Measurements from ENCODE around the gene TMA7B. TPM values are rescaled to one million over a fixed set of nuclear protein-coding genes. Genes with fewer than 3 reads are reported as not detected.

The TMA7B gene
- total RNA-seq, 1 donor from 2014 or later, result 0.52 TPM

DNA sequence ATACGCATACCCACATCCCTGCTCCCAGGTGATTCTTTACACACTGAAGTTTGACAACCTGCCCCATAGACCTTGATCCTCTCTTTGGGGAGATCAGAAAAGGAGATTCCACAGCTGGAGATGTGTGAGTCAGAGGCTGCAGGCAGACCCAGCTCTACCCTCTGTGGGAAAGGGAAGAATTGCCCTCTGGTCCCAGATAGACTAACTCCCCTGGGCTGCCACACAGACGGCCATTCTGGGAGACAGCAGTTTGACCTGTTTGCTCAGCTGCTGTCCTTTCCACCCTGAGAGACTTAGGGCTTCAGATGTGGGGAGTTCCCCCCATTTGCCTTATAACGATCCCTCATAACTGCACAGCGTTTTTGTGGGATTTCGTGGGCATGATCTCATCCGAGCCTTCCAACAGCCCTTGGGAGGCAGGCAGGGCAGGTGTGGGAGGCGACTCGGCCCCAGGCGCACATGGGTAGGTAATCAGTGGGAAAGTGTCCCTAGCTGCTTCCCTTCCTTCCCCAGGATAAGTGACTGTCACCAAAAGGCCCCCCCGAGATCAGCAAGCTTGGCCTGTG is 48.6 kb downstream of the TMA7B start:
- Histone ChIP-seq H3K9ac (ENCODE audit: low read depth in 1 of 3, low read length in 3 of 3) (no peak overlapping the region), H3K27me3 (ENCODE audit: control insufficient read depth in 3 of 3, insufficient read depth in 3 of 3, low read length in 3 of 3) (peaks cover 32 to 53% (median 48%) of the 10 kb centered on the region in 3 donors), H3K4me1 (ENCODE audit: control insufficient read depth in 3 of 3, insufficient read depth in 3 of 3, low read length in 3 of 3) (no peaks in the 10 kb centered on the region), H3K4me3 (ENCODE audit: low read length in 3 of 3) (no peak overlapping the region), H3K9me3 (ENCODE audit: control insufficient read depth in 3 of 3, low read length in 3 of 3) (no peaks in the 10 kb centered on the region), H3K36me3 (ENCODE audit: control insufficient read depth in 3 of 3, insufficient read depth in 3 of 3, low read length in 3 of 3) (no peaks in the 10 kb centered on the region), H3K27ac (ENCODE audit: low read depth, low read length) (no peak overlapping the region)

DNA sequence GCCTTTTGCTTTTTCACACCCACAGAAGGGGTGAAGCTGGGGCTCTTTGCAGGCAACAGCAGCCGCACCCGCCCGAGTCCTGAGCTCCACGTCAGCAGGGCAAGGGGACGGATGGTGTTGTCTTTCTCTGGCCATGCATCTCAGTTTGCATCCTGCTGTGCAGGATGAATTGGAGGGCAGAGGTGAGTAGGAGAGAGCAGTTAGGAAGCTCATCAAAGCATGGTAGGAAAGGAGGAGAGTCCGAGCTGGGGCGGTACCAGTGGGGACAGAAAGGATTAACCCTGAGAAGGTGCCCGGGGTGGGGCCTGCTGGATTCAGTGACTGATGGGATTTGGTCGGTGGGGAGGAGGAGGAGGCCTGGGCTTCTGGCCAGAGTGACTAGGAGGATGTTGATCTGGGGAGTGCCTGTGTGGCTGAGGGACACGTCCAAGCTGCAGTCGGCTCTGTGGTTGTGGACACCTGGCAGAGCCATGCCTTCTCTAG is 49.1 kb downstream of the TMA7B start:
- Histone ChIP-seq H3K9ac (ENCODE audit: low read depth in 1 of 3, low read length in 3 of 3) (no peak overlapping the region), H3K4me1 (ENCODE audit: control insufficient read depth in 3 of 3, insufficient read depth in 3 of 3, low read length in 3 of 3) (no peaks in the 10 kb centered on the region), H3K27me3 (ENCODE audit: control insufficient read depth in 3 of 3, insufficient read depth in 3 of 3, low read length in 3 of 3) (peaks cover 32 to 53% (median 48%) of the 10 kb centered on the region in 3 donors), H3K27ac (ENCODE audit: low read depth, low read length) (no peak overlapping the region), H3K36me3 (ENCODE audit: control insufficient read depth in 3 of 3, insufficient read depth in 3 of 3, low read length in 3 of 3) (no peaks in the 10 kb centered on the region), H3K9me3 (ENCODE audit: control insufficient read depth in 3 of 3, low read length in 3 of 3) (no peaks in the 10 kb centered on the region), H3K4me3 (ENCODE audit: low read length in 3 of 3) (no peak overlapping the region)

DNA sequence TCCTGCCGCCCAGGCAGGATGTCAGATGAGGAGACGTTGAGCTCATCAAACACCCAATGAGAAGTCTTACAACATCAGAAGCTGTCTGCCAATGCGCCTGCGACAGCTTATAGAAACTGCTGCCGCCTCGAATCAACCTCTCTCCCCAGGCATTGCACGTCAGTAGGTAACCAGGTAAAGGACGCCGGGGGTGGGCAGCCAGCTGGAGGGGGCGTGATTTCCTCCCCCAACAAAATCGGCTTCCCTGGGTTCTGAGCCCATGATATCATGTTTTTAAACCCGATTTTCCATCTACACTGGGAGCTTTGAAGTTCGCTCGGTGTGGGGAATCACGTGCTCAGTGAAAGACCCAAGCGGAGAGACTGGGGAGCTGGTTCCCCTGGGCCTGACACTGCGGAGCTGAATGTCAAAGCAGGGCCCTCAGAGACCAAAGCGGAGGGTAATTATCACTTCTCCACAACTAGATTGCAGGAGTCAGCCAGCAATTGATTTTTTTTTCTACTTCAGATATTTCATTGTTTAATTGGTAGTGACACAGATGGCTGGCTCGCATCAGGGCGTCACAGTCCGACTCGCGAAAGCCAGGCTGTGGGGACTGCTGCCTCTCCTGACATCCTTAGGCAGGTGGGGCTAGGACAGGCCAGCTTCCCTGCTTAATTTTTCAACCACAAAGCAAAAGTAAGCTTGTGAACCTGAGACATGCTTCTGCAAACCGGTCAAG is 49.9 kb downstream of the TMA7B start:
- no peaks in the 10 kb centered on the region for H3K4me1 ChIP-seq (ENCODE audit: control insufficient read depth in 3 of 3, insufficient read depth in 3 of 3, low read length in 3 of 3)
- no peak overlapping the region for H3K4me3 ChIP-seq (ENCODE audit: low read length in 3 of 3)
- no peaks in the 10 kb centered on the region for H3K36me3 ChIP-seq (ENCODE audit: control insufficient read depth in 3 of 3, insufficient read depth in 3 of 3, low read length in 3 of 3)
- peaks cover 29 to 50% (median 44%) of the 10 kb centered on the region in 3 donors for H3K27me3 ChIP-seq (ENCODE audit: control insufficient read depth in 3 of 3, insufficient read depth in 3 of 3, low read length in 3 of 3)
- no peak overlapping the region for H3K9ac ChIP-seq (ENCODE audit: low read depth in 1 of 3, low read length in 3 of 3)
- H3K27ac ChIP-seq (ENCODE audit: low read depth, low read length), result no peak overlapping the region
- no peaks in the 10 kb centered on the region for H3K9me3 ChIP-seq (ENCODE audit: control insufficient read depth in 3 of 3, low read length in 3 of 3)

DNA sequence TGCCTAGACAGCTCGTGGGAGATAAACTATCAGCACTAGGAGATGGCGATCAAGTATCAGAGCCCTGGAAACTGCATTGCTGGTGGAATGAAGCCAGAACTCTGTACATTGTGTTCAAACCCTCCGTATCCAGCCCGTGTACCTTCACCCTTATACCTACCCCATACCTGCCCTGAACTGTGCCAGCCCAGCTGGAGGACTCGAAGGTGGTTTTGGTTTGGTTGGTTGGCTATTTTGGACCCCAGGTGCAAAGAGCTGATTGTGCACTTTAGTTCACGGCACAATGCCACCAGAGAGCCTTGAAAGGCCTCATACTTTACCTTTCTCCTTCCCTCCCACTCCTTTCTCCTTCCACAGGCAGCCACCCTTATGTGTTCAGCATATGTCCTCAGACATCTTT is 50.5 kb downstream of the TMA7B start:
- H3K9ac ChIP-seq (ENCODE audit: low read depth in 1 of 3, low read length in 3 of 3), result no peak overlapping the region
- H3K4me1 ChIP-seq (ENCODE audit: control insufficient read depth in 3 of 3, insufficient read depth in 3 of 3, low read length in 3 of 3), result no peaks in the 10 kb centered on the region
- no peak overlapping the region for H3K4me3 ChIP-seq (ENCODE audit: low read length in 3 of 3)
- H3K27me3 ChIP-seq (ENCODE audit: control insufficient read depth in 3 of 3, insufficient read depth in 3 of 3, low read length in 3 of 3), result peaks cover 29 to 45% (median 44%) of the 10 kb centered on the region in 3 donors
- H3K36me3 ChIP-seq (ENCODE audit: control insufficient read depth in 3 of 3, insufficient read depth in 3 of 3, low read length in 3 of 3), result no peaks in the 10 kb centered on the region
- H3K27ac ChIP-seq (ENCODE audit: low read depth, low read length), result no peak overlapping the region
- no peaks in the 10 kb centered on the region for H3K9me3 ChIP-seq (ENCODE audit: control insufficient read depth in 3 of 3, low read length in 3 of 3)

Other genes starting within 250 kb of the TMA7B start
- gene ENTHD1, start 66.6 kb upstream of the TMA7B start, total RNA-seq, result not detected
- gene GRAP2, start 59.3 kb upstream of the TMA7B start, total RNA-seq, result under 0.01 TPM
- gene FAM83F, start 34.6 kb downstream of the TMA7B start, total RNA-seq, result under 0.01 TPM
- gene TNRC6B, start 217.5 kb downstream of the TMA7B start, total RNA-seq, result 28.2 TPM